GM15510 (cell line): ENCODE measurements around the gene GBE1.

ENCODE experiments used
- POLR2A ChIP-seq: IDR thresholded peaks from 3 replicates; pipeline ENCODE4 v1.6.1; 2011; ENCODE audit warnings: borderline replicate concordance; ENCODE audit not compliant: insufficient read length; ENCODE audit errors: extremely low read depth

The GBE1 gene

GRCh38 chr3:81760924-81761903, at the start of gene GBE1:
Gene GBE1, minus strand, starts transcription at chr3:81761645. Its CDS starts 128 bp downstream, at chr3:81761517.
- TF ChIP-seq POLR2A, result peak; percentile 93

- no peak for TF ChIP-seq POLR2A
Observed at GRCh38 chr3:81808900-81809299, 47.5 kb upstream of the GBE1 start.

- no peak for TF ChIP-seq POLR2A
Observed at GRCh38 chr3:81799403-81799802, 38.0 kb upstream of the GBE1 start.

GRCh38 chr3:81793410-81793809, 32.0 kb upstream of the GBE1 start:
- TF ChIP-seq POLR2A, result no peak

- TF ChIP-seq POLR2A, result no peak
Observed at GRCh38 chr3:81790117-81790516, 28.7 kb upstream of the GBE1 start.

- no peak for TF ChIP-seq POLR2A
Observed at GRCh38 chr3:81789691-81790090, 28.2 kb upstream of the GBE1 start.

GRCh38 chr3:81788610-81789009, 27.2 kb upstream of the GBE1 start:
- TF ChIP-seq POLR2A, result no peak

GRCh38 chr3:81788044-81788443, 26.6 kb upstream of the GBE1 start:
- TF ChIP-seq POLR2A, result no peak

- TF ChIP-seq POLR2A, result no peak
Observed at GRCh38 chr3:81782585-81782984, 21.1 kb upstream of the GBE1 start.

GRCh38 chr3:81778678-81779182, 17.3 kb upstream of the GBE1 start:
- TF ChIP-seq POLR2A, result no peak

- no peak for TF ChIP-seq POLR2A
Observed at GRCh38 chr3:81776643-81777042, 15.2 kb upstream of the GBE1 start.

GRCh38 chr3:81770710-81771109, 9.3 kb upstream of the GBE1 start:
- no peak for TF ChIP-seq POLR2A

- TF ChIP-seq POLR2A, result no peak
Observed at GRCh38 chr3:81769299-81769698, 7.9 kb upstream of the GBE1 start.

- TF ChIP-seq POLR2A, result no peak
Observed at GRCh38 chr3:81765400-81765799, 4.0 kb upstream of the GBE1 start.

GRCh38 chr3:81764665-81765064, 3.2 kb upstream of the GBE1 start:
- TF ChIP-seq POLR2A, result no peak

GRCh38 chr3:81764002-81764401, 2.6 kb upstream of the GBE1 start:
- TF ChIP-seq POLR2A, result no peak
